Stimulated activated naive CD8-positive, alpha-beta T cell treated with anti-CD3 and anti-CD28 coated beads, Interleukin-15, Interleukin-2, amounts not matched to agents 100 ng/mL and 50 ng/mL, for 24 hours (primary cell): ENCODE measurements around the gene ORM1.
A peak's percentile ranks its signal among the peaks of the same experiment; 100 is the strongest.
"Not testable (repeated sequence)": the region's sequence is repeated elsewhere in the genome, so short reads cannot be mapped to it uniquely, and the experiment has no call there.

Experiments
- H3K27ac Mint-ChIP-seq: one replicate; pipeline ENCODE4 v1.8.0; 2021; ENCODE audit warnings: mild to moderate bottlenecking, mixed read lengths
- H3K27me3 Mint-ChIP-seq: one replicate; pipeline ENCODE4 v1.8.0; 2021; ENCODE audit warnings: mixed read lengths
- H3K36me3 Mint-ChIP-seq: one replicate; pipeline ENCODE4 v1.8.0; 2021; ENCODE audit warnings: low read depth, mixed read lengths
- H3K4me1 Mint-ChIP-seq: one replicate; pipeline ENCODE4 v1.8.0; 2021; ENCODE audit warnings: low read depth, mixed read lengths
- H3K4me3 Mint-ChIP-seq: one replicate; pipeline ENCODE4 v1.8.0; 2021; ENCODE audit warnings: mild to moderate bottlenecking, mixed read lengths
- H3K9me3 Mint-ChIP-seq: one replicate; pipeline ENCODE4 v1.8.0; 2021; ENCODE audit warnings: mixed read lengths

ORM1 gene

GRCh38 chr9:114322831-114323531, at the start of gene ORM1:
Gene ORM1, plus strand, starts transcription at chr9:114323098. Its CDS starts 36 bp downstream, at chr9:114323134.
- H3K9me3 Mint-ChIP-seq, H3K36me3 Mint-ChIP-seq, H3K4me3 Mint-ChIP-seq, H3K27ac Mint-ChIP-seq, H3K27me3 Mint-ChIP-seq, H3K4me1 Mint-ChIP-seq: not testable (repeated sequence)

GRCh38 chr9:114273461-114273881, 49.4 kb upstream of the ORM1 start:
- H3K36me3 Mint-ChIP-seq: no peaks in the 10 kb centered on the region
- no peaks in the 10 kb centered on the region for H3K27me3 Mint-ChIP-seq
- no peaks in the 10 kb centered on the region for H3K4me1 Mint-ChIP-seq
- H3K27ac Mint-ChIP-seq: no peak overlapping the region
- H3K4me3 Mint-ChIP-seq: no peak overlapping the region
- H3K9me3 Mint-ChIP-seq: peaks cover 6% of the 10 kb centered on the region

- H3K9me3 Mint-ChIP-seq: peaks cover 8% of the 10 kb centered on the region
- no peaks in the 10 kb centered on the region for H3K4me1 Mint-ChIP-seq
- H3K4me3 Mint-ChIP-seq: no peak overlapping the region
- H3K36me3 Mint-ChIP-seq: no peaks in the 10 kb centered on the region
- no peak overlapping the region for H3K27ac Mint-ChIP-seq
- no peaks in the 10 kb centered on the region for H3K27me3 Mint-ChIP-seq
Observed at GRCh38 chr9:114274217-114274616, 48.7 kb upstream of the ORM1 start.

GRCh38 chr9:114275246-114276004, 47.5 kb upstream of the ORM1 start:
- Mint-ChIP-seq H3K27ac (no peak overlapping the region), H3K9me3 (peaks cover 8% of the 10 kb centered on the region), H3K27me3 (no peaks in the 10 kb centered on the region), H3K4me1 (no peaks in the 10 kb centered on the region), H3K4me3 (no peak overlapping the region), H3K36me3 (no peaks in the 10 kb centered on the region)

- no peaks in the 10 kb centered on the region for H3K27me3 Mint-ChIP-seq
- H3K4me3 Mint-ChIP-seq: no peak overlapping the region
- peaks cover 8% of the 10 kb centered on the region for H3K9me3 Mint-ChIP-seq
- no peaks in the 10 kb centered on the region for H3K36me3 Mint-ChIP-seq
- H3K27ac Mint-ChIP-seq: no peak overlapping the region
- H3K4me1 Mint-ChIP-seq: no peaks in the 10 kb centered on the region
Observed at GRCh38 chr9:114276908-114277821, 45.7 kb upstream of the ORM1 start.

- Mint-ChIP-seq H3K4me3 (peak overlapping the region; percentile 28), H3K9me3 (peaks cover 8% of the 10 kb centered on the region), H3K27ac (peak overlapping the region; percentile 68), H3K27me3 (no peaks in the 10 kb centered on the region), H3K36me3 (no peaks in the 10 kb centered on the region), H3K4me1 (peaks cover 6% of the 10 kb centered on the region)
Observed at GRCh38 chr9:114278356-114278755, 44.5 kb upstream of the ORM1 start.

- H3K27ac Mint-ChIP-seq: no peak overlapping the region
- H3K27me3 Mint-ChIP-seq: no peaks in the 10 kb centered on the region
- H3K4me3 Mint-ChIP-seq: no peak overlapping the region
- peaks cover 6% of the 10 kb centered on the region for H3K4me1 Mint-ChIP-seq
- peaks cover 8% of the 10 kb centered on the region for H3K9me3 Mint-ChIP-seq
- no peaks in the 10 kb centered on the region for H3K36me3 Mint-ChIP-seq
Observed at GRCh38 chr9:114278881-114279570, 43.9 kb upstream of the ORM1 start.

GRCh38 chr9:114279693-114280092, 43.2 kb upstream of the ORM1 start:
- H3K27ac Mint-ChIP-seq: no peak overlapping the region
- peaks cover 8% of the 10 kb centered on the region for H3K9me3 Mint-ChIP-seq
- no peak overlapping the region for H3K4me3 Mint-ChIP-seq
- peaks cover 6% of the 10 kb centered on the region for H3K4me1 Mint-ChIP-seq
- no peaks in the 10 kb centered on the region for H3K27me3 Mint-ChIP-seq
- H3K36me3 Mint-ChIP-seq: no peaks in the 10 kb centered on the region

GRCh38 chr9:114280636-114281472, 42.0 kb upstream of the ORM1 start:
- Mint-ChIP-seq H3K9me3 (peaks cover 8% of the 10 kb centered on the region), H3K4me3 (no peak overlapping the region), H3K27me3 (no peaks in the 10 kb centered on the region), H3K4me1 (peaks cover 6% of the 10 kb centered on the region), H3K27ac (no peak overlapping the region), H3K36me3 (no peaks in the 10 kb centered on the region)

GRCh38 chr9:114281473-114282103, 41.3 kb upstream of the ORM1 start:
- no peaks in the 10 kb centered on the region for H3K36me3 Mint-ChIP-seq
- H3K27me3 Mint-ChIP-seq: no peaks in the 10 kb centered on the region
- H3K4me1 Mint-ChIP-seq: peaks cover 6% of the 10 kb centered on the region
- peaks cover 8% of the 10 kb centered on the region for H3K9me3 Mint-ChIP-seq
- H3K4me3 Mint-ChIP-seq: no peak overlapping the region
- no peak overlapping the region for H3K27ac Mint-ChIP-seq

GRCh38 chr9:114282104-114282485, 40.8 kb upstream of the ORM1 start:
- Mint-ChIP-seq H3K27me3 (no peaks in the 10 kb centered on the region), H3K4me1 (peaks cover 6% of the 10 kb centered on the region), H3K36me3 (no peaks in the 10 kb centered on the region), H3K4me3 (no peak overlapping the region), H3K27ac (no peak overlapping the region), H3K9me3 (peaks cover 8% of the 10 kb centered on the region)

GRCh38 chr9:114282507-114282906, 40.4 kb upstream of the ORM1 start:
- H3K27ac Mint-ChIP-seq: no peak overlapping the region
- peaks cover 6% of the 10 kb centered on the region for H3K4me1 Mint-ChIP-seq
- H3K36me3 Mint-ChIP-seq: no peaks in the 10 kb centered on the region
- H3K9me3 Mint-ChIP-seq: peaks cover 8% of the 10 kb centered on the region
- H3K27me3 Mint-ChIP-seq: no peaks in the 10 kb centered on the region
- no peak overlapping the region for H3K4me3 Mint-ChIP-seq

- Mint-ChIP-seq H3K27me3 (no peaks in the 10 kb centered on the region), H3K36me3 (no peaks in the 10 kb centered on the region), H3K4me3 (no peak overlapping the region), H3K27ac (no peak overlapping the region), H3K9me3 (peaks cover 7% of the 10 kb centered on the region), H3K4me1 (peaks cover 6% of the 10 kb centered on the region)
Observed at GRCh38 chr9:114282926-114283325, 40.0 kb upstream of the ORM1 start.
